ENCODE measurements around the gene RERE.

RERE gene

GRCh38 chr1:8496473-8496872, 321.0 kb downstream of the RERE start:
- no CpG with 5 or more reads among the region's 8 CpGs for WGBS, 2 donors (ENCODE audit: extremely low coverage in 2 of 2, insufficient read length in 2 of 2, insufficient replicate concordance in 1 of 2)

GRCh38 chr1:8495928-8496401, 321.5 kb downstream of the RERE start:
- H3K9me3 ChIP-seq (replicated peaks in 1 of 2; ENCODE audit: control insufficient read depth in 2 of 2, insufficient read depth in 1 of 2, low read depth in 1 of 2, low read length in 2 of 2) = peaks cover 0 to 8% of the 10 kb centered on the region in 2 donors
- no peak overlapping the region for H3K23ac ChIP-seq (ENCODE audit: low read depth, low read length, poor library complexity)
- H3K36me3 ChIP-seq (replicated peaks in 1 of 2; ENCODE audit: control insufficient read depth in 2 of 2, insufficient read depth in 2 of 2, low read length in 2 of 2) = peaks cover 17 to 83% of the 10 kb centered on the region in 2 donors
- H3K4me1 ChIP-seq (ENCODE audit: control insufficient read depth in 2 of 2, insufficient read depth in 1 of 2, low read depth in 1 of 2, low read length in 2 of 2) = peaks cover 0 to 3% of the 10 kb centered on the region in 2 donors
- H3K4me3 ChIP-seq (ENCODE audit: low read length in 2 of 2) = no peak overlapping the region
- no peak overlapping the region for H3K4me2 ChIP-seq (ENCODE audit: insufficient read depth, low read length, poor library complexity, severe bottlenecking)
- no peak overlapping the region for H2BK5ac ChIP-seq (ENCODE audit: low read length)
- no peak overlapping the region for H2BK120ac ChIP-seq (ENCODE audit: low read depth, low read length)
- no peak overlapping the region for H3K27ac ChIP-seq (replicated peaks; ENCODE audit: low read length)
- no peak overlapping the region for H2BK12ac ChIP-seq (ENCODE audit: low read length)
- H3K4ac ChIP-seq (ENCODE audit: low read length) = no peak overlapping the region
- no CpG with 5 or more reads among the region's 6 CpGs for WGBS, 2 donors (ENCODE audit: extremely low coverage in 2 of 2, insufficient read length in 2 of 2, insufficient replicate concordance in 1 of 2)
- no peaks in the 10 kb centered on the region for H3K27me3 ChIP-seq (ENCODE audit: control insufficient read depth in 3 of 3, insufficient read depth in 3 of 3, low read depth in 1 of 3, low read length in 3 of 3)
- no peak overlapping the region for H2AK5ac ChIP-seq (ENCODE audit: low read depth, low read length)
- no peak for DNase-seq (ENCODE audit: low spot score)
- no peak overlapping the region for H3K18ac ChIP-seq (ENCODE audit: low read length)
- no peak overlapping the region for H2BK15ac ChIP-seq (ENCODE audit: low read length)
- no peak overlapping the region for H3K9ac ChIP-seq (ENCODE audit: low read depth, low read length, poor library complexity)
- no peak overlapping the region for H3K14ac ChIP-seq (ENCODE audit: low read length)
- H4K8ac ChIP-seq (ENCODE audit: low read depth, low read length) = no peak overlapping the region
- H4K91ac ChIP-seq (ENCODE audit: low read depth, low read length, poor library complexity) = no peak overlapping the region
- peaks cover 6% of the 10 kb centered on the region for H3K79me1 ChIP-seq (ENCODE audit: low read depth, low read length)
- H2AFZ ChIP-seq (ENCODE audit: low read length) = no peak overlapping the region

More at GRCh38 chr1:8496473-8496872, 321.0 kb downstream of the RERE start:
- Histone ChIP-seq H2BK5ac (ENCODE audit: low read length) (no peak overlapping the region), H2BK12ac (ENCODE audit: low read length) (no peak overlapping the region), H3K79me1 (ENCODE audit: low read depth, low read length) (peaks cover 4% of the 10 kb centered on the region), H3K4me3 (ENCODE audit: low read length in 2 of 2) (no peak overlapping the region), H4K8ac (ENCODE audit: low read depth, low read length) (no peak overlapping the region), H3K9me3 (replicated peaks in 1 of 2; ENCODE audit: control insufficient read depth in 2 of 2, insufficient read depth in 1 of 2, low read depth in 1 of 2, low read length in 2 of 2) (peaks cover 0 to 8% of the 10 kb centered on the region in 2 donors), H3K4me1 (ENCODE audit: control insufficient read depth in 2 of 2, insufficient read depth in 1 of 2, low read depth in 1 of 2, low read length in 2 of 2) (peaks cover 0 to 3% of the 10 kb centered on the region in 2 donors), H3K18ac (ENCODE audit: low read length) (no peak overlapping the region), H3K36me3 (replicated peaks in 1 of 2; ENCODE audit: control insufficient read depth in 2 of 2, insufficient read depth in 2 of 2, low read length in 2 of 2) (peaks cover 17 to 80% of the 10 kb centered on the region in 2 donors), H4K91ac (ENCODE audit: low read depth, low read length, poor library complexity) (no peak overlapping the region), H3K14ac (ENCODE audit: low read length) (no peak overlapping the region), H3K4ac (ENCODE audit: low read length) (no peak overlapping the region), H2BK15ac (ENCODE audit: low read length) (no peak overlapping the region), H3K23ac (ENCODE audit: low read depth, low read length, poor library complexity) (no peak overlapping the region), H2AK5ac (ENCODE audit: low read depth, low read length) (no peak overlapping the region), H2BK120ac (ENCODE audit: low read depth, low read length) (no peak overlapping the region), H2AFZ (ENCODE audit: low read length) (no peak overlapping the region), H3K27me3 (ENCODE audit: control insufficient read depth in 3 of 3, insufficient read depth in 3 of 3, low read depth in 1 of 3, low read length in 3 of 3) (no peaks in the 10 kb centered on the region), H3K9ac (ENCODE audit: low read depth, low read length, poor library complexity) (no peak overlapping the region), H3K27ac (replicated peaks; ENCODE audit: low read length) (no peak overlapping the region), H3K4me2 (ENCODE audit: insufficient read depth, low read length, poor library complexity, severe bottlenecking) (no peak overlapping the region)
- DNase-seq (ENCODE audit: low spot score) = no peak

DNA sequence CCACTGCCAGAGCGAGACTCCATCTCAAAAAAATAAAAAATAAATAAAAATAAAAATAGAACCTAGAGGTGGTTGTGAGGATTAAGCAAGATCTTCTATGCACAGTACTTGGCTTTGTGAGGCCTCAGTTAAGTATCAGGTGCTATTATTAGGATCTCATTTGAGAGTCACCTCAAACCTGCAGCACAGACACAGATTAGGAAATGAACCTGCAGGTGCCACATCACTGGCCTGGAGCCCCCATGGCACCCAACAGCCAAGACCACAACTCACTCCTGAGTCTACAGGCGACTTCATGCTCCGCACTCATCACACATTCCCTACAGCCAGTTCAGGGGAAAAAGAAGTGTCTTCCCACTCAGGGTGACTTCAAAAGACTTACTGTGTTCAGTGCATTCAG, 322.8 kb downstream of the RERE start:
- Histone ChIP-seq H3K18ac (ENCODE audit: low read length) (no peak overlapping the region), H3K23ac (ENCODE audit: low read depth, low read length, poor library complexity) (no peak overlapping the region), H3K9me3 (replicated peaks in 1 of 2; ENCODE audit: control insufficient read depth in 2 of 2, insufficient read depth in 1 of 2, low read depth in 1 of 2, low read length in 2 of 2) (peaks cover 0 to 4% of the 10 kb centered on the region in 2 donors), H3K14ac (ENCODE audit: low read length) (no peak overlapping the region), H3K4me2 (ENCODE audit: insufficient read depth, low read length, poor library complexity, severe bottlenecking) (no peak overlapping the region), H2BK15ac (ENCODE audit: low read length) (no peak overlapping the region), H3K27ac (replicated peaks; ENCODE audit: low read length) (no peak overlapping the region), H4K91ac (ENCODE audit: low read depth, low read length, poor library complexity) (no peak overlapping the region), H2BK120ac (ENCODE audit: low read depth, low read length) (no peak overlapping the region), H3K36me3 (replicated peaks in 1 of 2; ENCODE audit: control insufficient read depth in 2 of 2, insufficient read depth in 2 of 2, low read length in 2 of 2) (peaks cover 17 to 81% of the 10 kb centered on the region in 2 donors), H3K4me1 (ENCODE audit: control insufficient read depth in 2 of 2, insufficient read depth in 1 of 2, low read depth in 1 of 2, low read length in 2 of 2) (peaks cover 0 to 3% of the 10 kb centered on the region in 2 donors), H2AK5ac (ENCODE audit: low read depth, low read length) (no peak overlapping the region), H3K79me1 (ENCODE audit: low read depth, low read length) (peaks cover 6% of the 10 kb centered on the region), H4K8ac (ENCODE audit: low read depth, low read length) (no peak overlapping the region), H3K4me3 (ENCODE audit: low read length in 2 of 2) (no peak overlapping the region), H2AFZ (ENCODE audit: low read length) (no peak overlapping the region), H3K4ac (ENCODE audit: low read length) (no peak overlapping the region), H3K27me3 (ENCODE audit: control insufficient read depth in 3 of 3, insufficient read depth in 3 of 3, low read depth in 1 of 3, low read length in 3 of 3) (no peaks in the 10 kb centered on the region), H2BK12ac (ENCODE audit: low read length) (no peak overlapping the region), H2BK5ac (ENCODE audit: low read length) (no peak overlapping the region), H3K9ac (ENCODE audit: low read depth, low read length, poor library complexity) (no peak overlapping the region)
- no CpG with 5 or more reads among the region's 3 CpGs for WGBS, 2 donors (ENCODE audit: extremely low coverage in 2 of 2, insufficient read length in 2 of 2, insufficient replicate concordance in 1 of 2)
- DNase-seq (ENCODE audit: low spot score) = no peak

GRCh38 chr1:8493916-8494540, 323.4 kb downstream of the RERE start:
- no peak overlapping the region for H3K23ac ChIP-seq (ENCODE audit: low read depth, low read length, poor library complexity)
- no peak overlapping the region for H3K9ac ChIP-seq (ENCODE audit: low read depth, low read length, poor library complexity)
- H3K9me3 ChIP-seq (replicated peaks in 1 of 2; ENCODE audit: control insufficient read depth in 2 of 2, insufficient read depth in 1 of 2, low read depth in 1 of 2, low read length in 2 of 2) = no peaks in the 10 kb centered on the region
- H2BK5ac ChIP-seq (ENCODE audit: low read length) = no peak overlapping the region
- H3K4ac ChIP-seq (ENCODE audit: low read length) = no peak overlapping the region
- DNase-seq (ENCODE audit: low spot score) = no peak
- H3K27ac ChIP-seq (replicated peaks; ENCODE audit: low read length) = no peak overlapping the region
- H4K8ac ChIP-seq (ENCODE audit: low read depth, low read length) = no peak overlapping the region
- no peak overlapping the region for H2AFZ ChIP-seq (ENCODE audit: low read length)
- no peak overlapping the region for H2BK12ac ChIP-seq (ENCODE audit: low read length)
- H2BK120ac ChIP-seq (ENCODE audit: low read depth, low read length) = no peak overlapping the region
- peaks cover 17 to 75% of the 10 kb centered on the region in 2 donors for H3K36me3 ChIP-seq (replicated peaks in 1 of 2; ENCODE audit: control insufficient read depth in 2 of 2, insufficient read depth in 2 of 2, low read length in 2 of 2)
- peaks cover 0 to 3% of the 10 kb centered on the region in 2 donors for H3K4me1 ChIP-seq (ENCODE audit: control insufficient read depth in 2 of 2, insufficient read depth in 1 of 2, low read depth in 1 of 2, low read length in 2 of 2)
- H3K18ac ChIP-seq (ENCODE audit: low read length) = no peak overlapping the region
- H3K4me3 ChIP-seq (ENCODE audit: low read length in 2 of 2) = no peak overlapping the region
- peaks cover 6% of the 10 kb centered on the region for H3K79me1 ChIP-seq (ENCODE audit: low read depth, low read length)
- H4K91ac ChIP-seq (ENCODE audit: low read depth, low read length, poor library complexity) = no peak overlapping the region
- no peak overlapping the region for H2BK15ac ChIP-seq (ENCODE audit: low read length)
- H3K4me2 ChIP-seq (ENCODE audit: insufficient read depth, low read length, poor library complexity, severe bottlenecking) = no peak overlapping the region
- H2AK5ac ChIP-seq (ENCODE audit: low read depth, low read length) = no peak overlapping the region
- no CpG with 5 or more reads among the region's 7 CpGs for WGBS, 2 donors (ENCODE audit: extremely low coverage in 2 of 2, insufficient read length in 2 of 2, insufficient replicate concordance in 1 of 2)
- no peak overlapping the region for H3K14ac ChIP-seq (ENCODE audit: low read length)
- H3K27me3 ChIP-seq (ENCODE audit: control insufficient read depth in 3 of 3, insufficient read depth in 3 of 3, low read depth in 1 of 3, low read length in 3 of 3) = no peaks in the 10 kb centered on the region

Data from neuronal stem cell (in vitro differentiated cells).